Astrocyte (in vitro differentiated cells and primary cell): ENCODE results near the gene TLE2. TPM values are rescaled to one million over a fixed set of nuclear protein-coding genes. Genes with fewer than 3 reads are reported as not detected.

Source experiments
- DNase-seq: peaks from one replicate; pipeline ENCODE4 v3.0.0-alpha.2; 2010; ENCODE audit warnings: low read depth
- FAIRE-seq: peaks from 2 replicates; lab custom pipeline; 2011; peaks lifted over from hg19 to GRCh38; lab: Jason Lieb, UNC
- H2AFZ ChIP-seq: 2 replicates; pipeline ENCODE4 v1.6.0; 2012; ENCODE audit warnings: low read depth, low read length, inconsistent platforms
- H3K27ac ChIP-seq: 2 replicates; pipeline ENCODE4 v1.5.1; 2011; ENCODE audit warnings: low read depth, low read length, inconsistent platforms
- H3K27me3 ChIP-seq: 2 replicates; pipeline ENCODE4 v1.6.0; 2011; ENCODE audit warnings: low read length, inconsistent platforms; ENCODE audit not compliant: insufficient read depth
- H3K36me3 ChIP-seq: 2 replicates; pipeline ENCODE4 v1.5.1; 2011; ENCODE audit warnings: low read length, inconsistent platforms; ENCODE audit not compliant: insufficient read depth
- H3K4me1 ChIP-seq: 2 replicates; pipeline ENCODE4 v1.5.1; 2011; ENCODE audit warnings: low read length, inconsistent platforms; ENCODE audit not compliant: insufficient read depth
- H3K4me2 ChIP-seq: 2 replicates; pipeline ENCODE4 v1.6.0; 2012; ENCODE audit warnings: low read length, inconsistent platforms
- H3K4me3 ChIP-seq: 2 replicates; pipeline ENCODE4 v1.5.1; 2011; ENCODE audit warnings: low read depth, mild to moderate bottlenecking, low read length, inconsistent platforms; ENCODE audit not compliant: insufficient read depth
- H3K79me2 ChIP-seq: 2 replicates; pipeline ENCODE4 v1.6.0; 2012; ENCODE audit warnings: mild to moderate bottlenecking, low read length, inconsistent platforms; ENCODE audit not compliant: insufficient read depth
- H3K9ac ChIP-seq: 2 replicates; pipeline ENCODE4 v1.6.0; 2012; ENCODE audit warnings: mild to moderate bottlenecking, low read length, inconsistent platforms
- H3K9me3 ChIP-seq: 2 replicates; pipeline ENCODE4 v1.5.1; 2012; ENCODE audit warnings: low read depth, mild to moderate bottlenecking, low read length, inconsistent platforms; ENCODE audit not compliant: insufficient read depth
- H4K20me1 ChIP-seq: 2 replicates; pipeline ENCODE4 v1.6.0; 2012; ENCODE audit warnings: low read length, inconsistent platforms; ENCODE audit not compliant: insufficient read depth
- H3K27ac Mint-ChIP-seq: one replicate; pipeline ENCODE4 v1.8.0; 2021; ENCODE audit warnings: mild to moderate bottlenecking, mixed read lengths; ENCODE audit not compliant: unreplicated experiment
- H3K27me3 Mint-ChIP-seq: one replicate; pipeline ENCODE4 v1.8.0; 2021; ENCODE audit warnings: low read depth, mixed read lengths; ENCODE audit not compliant: unreplicated experiment
- H3K36me3 Mint-ChIP-seq: one replicate; pipeline ENCODE4 v1.8.0; 2021; ENCODE audit warnings: low read depth, mixed read lengths; ENCODE audit not compliant: unreplicated experiment
- H3K4me1 Mint-ChIP-seq: one replicate; pipeline ENCODE4 v1.8.0; 2021; ENCODE audit warnings: low read depth, mixed read lengths; ENCODE audit not compliant: unreplicated experiment
- H3K4me3 Mint-ChIP-seq: one replicate; pipeline ENCODE4 v1.8.0; 2021; ENCODE audit warnings: mild to moderate bottlenecking, moderate library complexity, mixed read lengths; ENCODE audit not compliant: unreplicated experiment
- H3K9me3 Mint-ChIP-seq: one replicate; pipeline ENCODE4 v1.8.0; 2021; ENCODE audit warnings: mild to moderate bottlenecking, mixed read lengths; ENCODE audit not compliant: unreplicated experiment
- CTCF ChIP-seq: IDR thresholded peaks from 2 replicates; pipeline ENCODE4 v1.5.1; 2011; ENCODE audit warnings: low read depth, mild to moderate bottlenecking, inconsistent platforms, low read length, moderate library complexity; ENCODE audit not compliant: insufficient read depth
- EZH2 ChIP-seq: IDR thresholded peaks from 2 replicates; pipeline ENCODE4 v1.6.1; 2012; ENCODE audit warnings: mild to moderate bottlenecking, low read length, inconsistent platforms; ENCODE audit not compliant: insufficient read depth
- total RNA-seq: library from RNA; stranded (reverse); gene quantifications from 2 replicates; pipeline ENCODE4 v1.2.1, GENCODE V29; 2021

TLE2 gene
- total RNA-seq, 1 donor from 2014 or later: 0.79 TPM

GRCh38 chr19:3006075-3006767 lies 22.9 kb downstream of the TLE2 start:
- Mint-ChIP-seq H3K9me3 (peaks cover 2% of the 10 kb centered on the region), H3K27me3 (peaks cover 58% of the 10 kb centered on the region), H3K36me3 (no peaks in the 10 kb centered on the region), H3K27ac (no peak overlapping the region), H3K4me3 (no peak overlapping the region), H3K4me1 (no peaks in the 10 kb centered on the region)
- H4K20me1 ChIP-seq: no peaks in the 10 kb centered on the region
- TF ChIP-seq EZH2 (no peak), CTCF (no peak)
- no peak overlapping the region for H3K4me2 ChIP-seq
- no peaks in the 10 kb centered on the region for H3K79me2 ChIP-seq
- no peak for DNase-seq
- H3K4me1 ChIP-seq: no peaks in the 10 kb centered on the region
- FAIRE-seq: no peak
- H3K9ac ChIP-seq: no peak overlapping the region
- no peaks in the 10 kb centered on the region for H3K36me3 ChIP-seq
- no peak overlapping the region for H3K4me3 ChIP-seq
- no peaks in the 10 kb centered on the region for H3K9me3 ChIP-seq
- H3K27me3 ChIP-seq: peaks cover 3% of the 10 kb centered on the region
- no peak overlapping the region for H2AFZ ChIP-seq
- no peak overlapping the region for H3K27ac ChIP-seq

GRCh38 chr19:3005345-3005744 lies 23.7 kb downstream of the TLE2 start:
- H3K4me2 ChIP-seq: no peak overlapping the region
- no peak for FAIRE-seq
- H3K27ac ChIP-seq: no peak overlapping the region
- H3K9me3 ChIP-seq: no peaks in the 10 kb centered on the region
- H3K36me3 ChIP-seq: no peaks in the 10 kb centered on the region
- no peak overlapping the region for H3K9ac ChIP-seq
- Mint-ChIP-seq H3K4me1 (no peaks in the 10 kb centered on the region), H3K36me3 (no peaks in the 10 kb centered on the region), H3K27ac (no peak overlapping the region), H3K9me3 (peaks cover 2% of the 10 kb centered on the region), H3K27me3 (peaks cover 51% of the 10 kb centered on the region), H3K4me3 (no peak overlapping the region)
- no peak overlapping the region for H3K4me3 ChIP-seq
- H3K4me1 ChIP-seq: no peaks in the 10 kb centered on the region
- peaks cover 3% of the 10 kb centered on the region for H3K27me3 ChIP-seq
- no peaks in the 10 kb centered on the region for H3K79me2 ChIP-seq
- TF ChIP-seq EZH2: no peak
- TF ChIP-seq CTCF: no peak
- no peaks in the 10 kb centered on the region for H4K20me1 ChIP-seq
- DNase-seq: no peak
- H2AFZ ChIP-seq: no peak overlapping the region

- H3K9me3 Mint-ChIP-seq: no peaks in the 10 kb centered on the region
- H3K9me3 ChIP-seq: no peaks in the 10 kb centered on the region
- no peak overlapping the region for H3K4me3 ChIP-seq
- no peaks in the 10 kb centered on the region for H3K4me1 Mint-ChIP-seq
- peaks cover 3% of the 10 kb centered on the region for H3K27me3 ChIP-seq
- H3K27ac Mint-ChIP-seq: no peak overlapping the region
- H2AFZ ChIP-seq: no peak overlapping the region
- H3K4me1 ChIP-seq: no peaks in the 10 kb centered on the region
- no peak overlapping the region for H3K4me2 ChIP-seq
- H3K79me2 ChIP-seq: no peaks in the 10 kb centered on the region
- no peak overlapping the region for H3K4me3 Mint-ChIP-seq
- TF ChIP-seq EZH2 (no peak), CTCF (no peak)
- peaks cover 44% of the 10 kb centered on the region for H3K27me3 Mint-ChIP-seq
- no peaks in the 10 kb centered on the region for H3K36me3 ChIP-seq
- no peaks in the 10 kb centered on the region for H3K36me3 Mint-ChIP-seq
- no peak overlapping the region for H3K9ac ChIP-seq
- H3K27ac ChIP-seq: no peak overlapping the region
- no peak for FAIRE-seq
- no peaks in the 10 kb centered on the region for H4K20me1 ChIP-seq
- no peak for DNase-seq
These were observed 24.6 kb downstream of the TLE2 start for GRCh38 chr19:3004522-3004921.
